IMR-90 (cell line): ENCODE measurements around the gene TRAF3IP1. TPM values are rescaled to one million over a fixed set of nuclear protein-coding genes. Genes with fewer than 3 reads are reported as not detected.

ENCODE experiments used
- ATAC-seq: fragments of 200-7000 bp; cut with Tn5 transposase; 2 replicates; pipeline ENCODE4 v1.9.1; 2020; ENCODE audit warnings: low read depth, mild to moderate bottlenecking, moderate library complexity
- BruUV-seq: library from RNA; stranded (reverse); fragments of 400-500 nt; replicated peaks from 2 replicates; lab custom pipeline; 2021; lab: Mats Ljungman, UMichigan
- CTCF ChIA-PET: fragments of 300-600 bp; formaldehyde crosslinking; extraction: SDS; loops from one replicate; lab custom pipeline; 2021; ENCODE audit warnings: antibody characterized with exemption; lab: Yijun Ruan, JAX
- POLR2A ChIA-PET: fragments of 300-600 bp; sonication (Branson Sonifier 250); formaldehyde crosslinking; loops from one replicate; lab custom pipeline; 2022; ENCODE audit warnings: antibody characterized with exemption; ENCODE audit not compliant: unreplicated experiment; lab: Charles Lee
- DNase-seq: peaks from one replicate; pipeline ENCODE4 v3.0.0; 2013
- H2AFZ ChIP-seq: replicated peaks from 2 replicates; pipeline ENCODE3; 2013; ENCODE audit warnings: low read length, mild to moderate bottlenecking; ENCODE audit not compliant: poor library complexity
- H2AK5ac ChIP-seq: 2 replicates; pipeline ENCODE4 v1.6.1; 2013; ENCODE audit warnings: low read depth, low read length, inconsistent platforms
- H2AK9ac ChIP-seq: replicated peaks from 2 replicates; pipeline ENCODE3; 2013; ENCODE audit warnings: mild to moderate bottlenecking, low read depth, low read length, moderate library complexity; ENCODE audit not compliant: poor library complexity
- H2BK120ac ChIP-seq: 2 replicates; pipeline ENCODE4 v1.6.1; 2013; ENCODE audit warnings: low read depth, low read length, inconsistent platforms
- H2BK15ac ChIP-seq: 3 replicates; pipeline ENCODE4 v1.6.1; 2013; ENCODE audit warnings: low read depth, low read length, inconsistent platforms
- H2BK20ac ChIP-seq: 2 replicates; pipeline ENCODE4 v1.6.1; 2013; ENCODE audit warnings: low read depth, mild to moderate bottlenecking, inconsistent platforms, low read length, moderate library complexity
- H2BK5ac ChIP-seq: 2 replicates; pipeline ENCODE4 v1.6.1; 2013; ENCODE audit warnings: mild to moderate bottlenecking, low read depth, low read length, inconsistent platforms; ENCODE audit not compliant: poor library complexity, severe bottlenecking
- H3K14ac ChIP-seq: replicated peaks from 2 replicates; pipeline ENCODE4 v1.6.1; 2013; ENCODE audit warnings: low read depth, low read length, inconsistent platforms
- H3K18ac ChIP-seq: 2 replicates; pipeline ENCODE4 v1.6.1; 2013; ENCODE audit warnings: low read depth, low read length, control low read depth
- H3K23ac ChIP-seq: 2 replicates; pipeline ENCODE4 v1.6.1; 2013; ENCODE audit warnings: low read depth, low read length, inconsistent platforms
- H3K27ac ChIP-seq: 2 replicates; pipeline ENCODE4 v1.5.1; 2013; ENCODE audit warnings: mild to moderate bottlenecking, control low read depth, low read length; ENCODE audit not compliant: insufficient read depth
- H3K27me3 ChIP-seq: 2 replicates; pipeline ENCODE4 v1.6.1; 2013; ENCODE audit warnings: low read length; ENCODE audit not compliant: control insufficient read depth, insufficient read depth
- H3K36me3 ChIP-seq: 2 replicates; pipeline ENCODE4 v1.6.1; 2013; ENCODE audit warnings: low read length, mixed read lengths; ENCODE audit not compliant: control insufficient read depth, insufficient read depth
- H3K4ac ChIP-seq: 2 replicates; pipeline ENCODE4 v1.6.1; 2013; ENCODE audit warnings: low read depth, low read length, inconsistent platforms
- H3K4me1 ChIP-seq: 2 replicates; pipeline ENCODE4 v1.6.1; 2013; ENCODE audit warnings: low read length, mixed read lengths; ENCODE audit not compliant: control insufficient read depth, insufficient read depth
- H3K4me2 ChIP-seq: 2 replicates; pipeline ENCODE4 v1.6.1; 2013; ENCODE audit warnings: low read depth, mild to moderate bottlenecking, control low read depth, low read length, moderate library complexity
- H3K4me3 ChIP-seq: 2 replicates; pipeline ENCODE4 v1.5.1; 2013; ENCODE audit warnings: low read depth, mild to moderate bottlenecking, control low read depth, low read length, moderate library complexity; ENCODE audit not compliant: insufficient read depth
- H3K56ac ChIP-seq: 2 replicates; pipeline ENCODE4 v1.6.1; 2013; ENCODE audit warnings: low read length, inconsistent platforms; ENCODE audit not compliant: insufficient read depth; ENCODE audit errors: extremely low read depth
- H3K79me1 ChIP-seq, 2 experiments: 2 replicates each; pipeline ENCODE4 v1.6.1; 2013; ENCODE audit warnings: low read length in 2 of 2, inconsistent platforms in 1 of 2, low read depth in 1 of 2
- H3K9ac ChIP-seq: 2 replicates; pipeline ENCODE4 v1.6.1; 2013; ENCODE audit warnings: low read depth, low read length, control low read depth
- H3K9me1 ChIP-seq: 2 replicates; pipeline ENCODE4 v1.6.1; 2013; ENCODE audit warnings: low read length, inconsistent platforms; ENCODE audit not compliant: insufficient read depth
- H3K9me3 ChIP-seq: 2 replicates; pipeline ENCODE4 v1.6.1; 2013; ENCODE audit warnings: low read length; ENCODE audit not compliant: control insufficient read depth, insufficient read depth
- H4K20me1 ChIP-seq: 2 replicates; pipeline ENCODE4 v1.6.1; 2013; ENCODE audit warnings: low read length, inconsistent platforms; ENCODE audit not compliant: insufficient read depth
- H4K5ac ChIP-seq: 2 replicates; pipeline ENCODE4 v1.6.1; 2013; ENCODE audit warnings: mild to moderate bottlenecking, low read depth, low read length, control low read depth
- H4K8ac ChIP-seq, 2 experiments: 2 replicates each; pipeline ENCODE4 v1.6.1; 2013; ENCODE audit warnings: low read depth in 2 of 2, low read length in 2 of 2, control low read depth in 1 of 2, inconsistent platforms in 1 of 2
- H4K91ac ChIP-seq: 2 replicates; pipeline ENCODE4 v1.6.1; 2013; ENCODE audit warnings: low read depth, low read length, inconsistent platforms; ENCODE audit not compliant: insufficient read depth
- CTCF ChIP-seq: conservative IDR thresholded peaks from 2 replicates; pipeline ENCODE4 v1.5.1; 2012; ENCODE audit warnings: mild to moderate bottlenecking, low read depth, low read length, improper control_type of control experiment
- MXI1 ChIP-seq: IDR thresholded peaks from 2 replicates; pipeline ENCODE4 v1.6.1; 2012; ENCODE audit warnings: low read depth, mild to moderate bottlenecking, low read length, moderate library complexity, borderline replicate concordance
- POLR2A ChIP-seq: IDR thresholded peaks from 2 replicates; pipeline ENCODE4 v1.6.1; 2012; ENCODE audit warnings: mild to moderate bottlenecking, low read depth, low read length
- RCOR1 ChIP-seq: IDR thresholded peaks from 2 replicates; pipeline ENCODE4 v1.6.1; 2012; ENCODE audit warnings: mild to moderate bottlenecking, low read length, improper control_type of control experiment; ENCODE audit not compliant: insufficient replicate concordance
- WGBS, 2 experiments: methylation state at CpG; one replicate each; pipeline versions ENCODE4 v1.1.5 to v1.1.7; 2013; ENCODE audit warnings: missing lambda C conversion rate in 2 of 2; ENCODE audit not compliant: insufficient read length in 1 of 2; ENCODE audit errors: extremely low coverage in 2 of 2; 5-methylcytosine and 5-hydroxymethylcytosine counted together
- dilution Hi-C: fragments of 300-500 bp; cut with HindIII; formaldehyde crosslinking; loops from one replicate; pipeline ENCODE4 v1.14.3; 2018; ENCODE audit warnings: low sequenced_read_pairs; ENCODE audit not compliant: unreplicated experiment
- in situ Hi-C: fragments of 300-500 bp; cut with MboI; formaldehyde crosslinking; loops from 3 replicates; pipeline ENCODE4 v1.14.3; 2019; ENCODE audit warnings: low sequenced_read_pairs, inconsistent platforms, mixed read lengths
- intact Hi-C: fragments of 100-400 bp; cut with micrococcal nuclease; formaldehyde crosslinking; loops from 2 replicates; pipeline ENCODE4 v1.10.0; 2022
- polyA plus RNA-seq, 3 experiments: library from polyadenylated mRNA; depleted of rRNA; stranded (reverse); fragments of >200 nt; gene quantifications; 2 replicates each; pipeline ENCODE4 v1.2.3, GENCODE V29; 2012; ENCODE audit warnings: low replicate concordance in 1 of 3
- total RNA-seq: library from RNA; depleted of rRNA; stranded (reverse); fragments of >200 nt; gene quantifications from 2 replicates; pipeline ENCODE4 v1.2.3, GENCODE V29; 2012

TRAF3IP1 gene
- total and polyA plus RNA-seq, 2 of the 4 experiments (the other 2 are of a cell fraction), result 5.9 to 8.3 TPM

DNA sequence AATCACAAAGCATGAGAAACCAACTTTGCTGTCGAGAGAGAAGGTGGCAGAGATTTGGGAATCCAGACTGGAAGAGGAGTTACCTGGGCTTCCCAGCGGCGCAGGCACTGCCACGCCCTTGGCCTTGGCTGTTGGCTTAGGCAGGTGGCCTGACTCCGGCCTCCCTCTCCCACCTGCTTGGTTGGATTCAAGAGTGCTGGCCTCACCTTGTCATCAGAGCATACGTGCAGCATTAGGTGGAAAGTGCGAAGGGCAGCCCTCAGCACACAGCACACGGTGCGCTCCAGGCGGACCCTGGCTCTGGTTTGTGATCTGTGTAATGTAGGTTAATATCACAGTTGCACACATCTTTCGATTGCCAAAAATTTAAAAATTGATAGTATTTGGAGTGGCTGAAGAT lies 87.2 kb downstream of the TRAF3IP1 start:
- H3K36me3 ChIP-seq, result peaks cover 5% of the 10 kb centered on the region; the same call in 1 of the 2 replicates
- H4K8ac ChIP-seq, result no peak overlapping the region
- intact Hi-C loops, result no loop called here
- H2BK20ac ChIP-seq, result no peak overlapping the region
- no peaks in the 10 kb centered on the region for H3K9me3 ChIP-seq
- no peak overlapping the region for H2AK5ac ChIP-seq
- H3K79me1 ChIP-seq, result no peaks in the 10 kb centered on the region
- no peaks in the 10 kb centered on the region for H4K20me1 ChIP-seq
- no peak overlapping the region for H2AK9ac ChIP-seq
- TF ChIP-seq CTCF (no peak), RCOR1 (no peak), POLR2A (no peak), MXI1 (no peak)
- peaks cover 3% of the 10 kb centered on the region; the same call in 1 of the 2 replicates for H3K9me1 ChIP-seq
- in situ Hi-C loops, result no loop called here
- no peak overlapping the region for H3K27ac ChIP-seq
- H3K56ac ChIP-seq, result no peak overlapping the region
- BruUV-seq, result no TSS peak
- H3K4me1 ChIP-seq, result no peaks in the 10 kb centered on the region
- no peak overlapping the region for H2AFZ ChIP-seq
- H2BK5ac ChIP-seq, result no peak overlapping the region
- H3K18ac ChIP-seq, result no peak overlapping the region
- no peak overlapping the region for H3K4ac ChIP-seq
- H3K14ac ChIP-seq, result no peak overlapping the region
- no peak overlapping the region for H4K91ac ChIP-seq
- no peak overlapping the region for H3K4me3 ChIP-seq
- H4K5ac ChIP-seq, result no peak overlapping the region
- POLR2A ChIA-PET, result no interaction called here
- no peak for DNase-seq
- no peak overlapping the region for H3K4me2 ChIP-seq
- no peaks in the 10 kb centered on the region for H3K27me3 ChIP-seq
- no peak overlapping the region for H3K9ac ChIP-seq
- no peak for ATAC-seq
- dilution Hi-C loops, result no loop called here
- 88% methylated on average over 4 of the region's 11 CpGs; no CpG with 5 or more reads in 1 of the 2 experiments for WGBS, 2 experiments
- H3K23ac ChIP-seq, result no peak overlapping the region
- no peak overlapping the region for H2BK120ac ChIP-seq
- no peak overlapping the region for H2BK15ac ChIP-seq
- CTCF ChIA-PET, result no interaction called here
